ENCODE data around the gene UBR1.

DNA sequence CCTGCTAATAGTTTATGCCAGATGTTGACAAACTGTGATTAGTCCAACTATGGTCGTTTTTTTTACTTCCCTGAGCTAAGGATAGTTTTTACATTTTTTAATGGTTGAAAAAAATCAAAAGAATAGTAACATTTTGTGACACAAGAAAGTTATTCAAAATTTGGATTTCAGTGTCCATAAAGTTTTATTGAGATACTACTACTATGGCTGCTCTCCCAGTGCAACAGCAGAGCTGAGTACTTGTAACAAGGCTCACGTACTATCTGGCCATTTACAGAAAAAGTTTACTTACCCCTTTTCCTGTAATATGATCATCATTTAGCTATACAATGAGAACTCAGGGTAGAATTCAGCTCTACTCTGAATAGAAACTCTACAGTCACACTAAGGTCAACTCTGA is 16.0 kb upstream of the UBR1 start:
- TF ChIP-seq CTCF (IDR thresholded peaks at IDR 0.05) = no peak
- TF ChIP-seq POLR2A (IDR thresholded peaks at IDR 0.05; ENCODE audit: low read depth) = no peak
